H1 (cell line): Measurements from ENCODE around the gene IL6R. TPM values are rescaled to one million over a fixed set of nuclear protein-coding genes. Genes with fewer than 3 reads are reported as not detected.

Experiments used
- CTCF ChIA-PET: fragments of 300-600 bp; sonication (Branson Sonifier 250); formaldehyde crosslinking; loops from one replicate; lab custom pipeline; 2021; ENCODE audit not compliant: partially characterized antibody; lab: Charles Lee
- POLR2A ChIA-PET: fragments of 300-600 bp; sonication (Branson Sonifier 250); formaldehyde crosslinking; loops from one replicate; lab custom pipeline; 2021; ENCODE audit warnings: inconsistent platforms; ENCODE audit not compliant: partially characterized antibody; lab: Charles Lee
- DNase-seq, 2 experiments: peaks; one replicate each; pipeline versions ENCODE4 v3.0.0 to v3.0.0-alpha.2; 2010 to 2022; ENCODE audit warnings: low spot score in 2 of 2, low read depth in 1 of 2, mixed read lengths in 1 of 2
- FAIRE-seq: peaks from 2 replicates; lab custom pipeline; 2011; peaks lifted over from hg19 to GRCh38; lab: Jason Lieb, UNC
- H2AFZ ChIP-seq: 2 replicates; pipeline ENCODE4 v1.8.1; 2012; ENCODE audit warnings: low read length, inconsistent platforms
- H2AK5ac ChIP-seq: 2 replicates; pipeline ENCODE4 v1.6.1; 2013; ENCODE audit warnings: low read depth, low read length
- H2BK120ac ChIP-seq: replicated peaks from 2 replicates; pipeline ENCODE3; 2013; ENCODE audit warnings: low read depth, low read length, inconsistent platforms
- H2BK12ac ChIP-seq: 2 replicates; pipeline ENCODE4 v1.6.1; 2013; ENCODE audit warnings: low read depth, low read length
- H2BK15ac ChIP-seq: 2 replicates; pipeline ENCODE4 v1.6.1; 2013; ENCODE audit warnings: low read length
- H2BK20ac ChIP-seq: 2 replicates; pipeline ENCODE4 v1.6.1; 2013; ENCODE audit warnings: low read length
- H2BK5ac ChIP-seq: 2 replicates; pipeline ENCODE4 v1.6.1; 2013; ENCODE audit warnings: low read depth, low read length
- H3K14ac ChIP-seq: 2 replicates; pipeline ENCODE4 v1.6.1; 2013; ENCODE audit warnings: inconsistent platforms; ENCODE audit not compliant: insufficient read length
- H3K18ac ChIP-seq: 2 replicates; pipeline ENCODE4 v1.6.1; 2013; ENCODE audit warnings: low read length; ENCODE audit errors: extremely low read depth
- H3K23ac ChIP-seq: 2 replicates; pipeline ENCODE4 v1.6.1; 2013; ENCODE audit warnings: inconsistent platforms; ENCODE audit not compliant: insufficient read length
- H3K23me2 ChIP-seq: 2 replicates; pipeline ENCODE4 v1.6.1; 2013; ENCODE audit warnings: low read depth, low read length
- H3K27ac ChIP-seq: 2 replicates; pipeline ENCODE4 v1.6.1; 2011; ENCODE audit warnings: low read depth, low read length, inconsistent platforms
- H3K27me3 ChIP-seq, 4 experiments: replicated peaks in 1 of 4; 1 replicate in 1 of 4; 2 replicates in 3 of 4; pipeline versions ENCODE4 v1.6.1 to v1.8.1; 2011 to 2013; ENCODE audit warnings: low read length in 3 of 4, mild to moderate bottlenecking in 3 of 4, inconsistent platforms in 2 of 4, mixed read lengths in 2 of 4, moderate library complexity in 1 of 4; ENCODE audit not compliant: control insufficient read depth in 3 of 4, insufficient read depth in 3 of 4; ENCODE audit errors: extremely low read depth in 1 of 4
- H3K36me3 ChIP-seq, 4 experiments: 2 replicates each; pipeline versions ENCODE4 v1.6.1 to v1.8.1; 2011 to 2013; ENCODE audit warnings: mild to moderate bottlenecking in 4 of 4, low read length in 3 of 4, moderate library complexity in 2 of 4, control low read depth in 1 of 4, inconsistent platforms in 1 of 4; ENCODE audit not compliant: insufficient read depth in 4 of 4, control insufficient read depth in 2 of 4
- H3K4ac ChIP-seq: replicated peaks from 2 replicates; pipeline ENCODE3; 2013; ENCODE audit warnings: low read length, low read depth, mixed read lengths, inconsistent platforms; ENCODE audit not compliant: insufficient read length
- H3K4me1 ChIP-seq, 4 experiments: replicated peaks in 1 of 4; 1 replicate in 1 of 4; 2 replicates in 3 of 4; pipeline versions ENCODE4 v1.6.1 to v1.8.1; 2011 to 2013; ENCODE audit warnings: low read length in 3 of 4, inconsistent platforms in 2 of 4, mixed read lengths in 1 of 4; ENCODE audit not compliant: insufficient read depth in 4 of 4, control insufficient read depth in 3 of 4
- H3K4me2 ChIP-seq, 2 experiments: 2 replicates each; pipeline versions ENCODE4 v1.6.1 to v1.8.1; 2011 to 2013; ENCODE audit warnings: low read depth in 2 of 2, low read length in 2 of 2, control low read depth in 1 of 2, inconsistent platforms in 1 of 2, mild to moderate bottlenecking in 1 of 2; ENCODE audit not compliant: insufficient read depth in 1 of 2
- H3K4me3 ChIP-seq, 4 experiments: fragments of 200-600, 300-600 bp in 1 of 4; sonication (generic), shearing (Covaris generic), sonication (Bioruptor Twin) in 1 of 4; 2 replicates each; pipeline versions ENCODE4 v1.5.1 to v1.8.1; 2011 to 2016; ENCODE audit warnings: low read length in 4 of 4, low read depth in 3 of 4, control low read depth in 2 of 4, inconsistent platforms in 2 of 4, mild to moderate bottlenecking in 2 of 4, mixed read lengths in 1 of 4, moderate library complexity in 1 of 4; ENCODE audit not compliant: insufficient read depth in 2 of 4; ENCODE audit errors: extremely low read depth in 1 of 4
- H3K56ac ChIP-seq: replicated peaks from 2 replicates; pipeline ENCODE3; 2013; ENCODE audit warnings: low read depth, mild to moderate bottlenecking, mixed read lengths, low read length, inconsistent platforms; ENCODE audit not compliant: insufficient read length
- H3K79me1 ChIP-seq: 2 replicates; pipeline ENCODE4 v1.6.1; 2013; ENCODE audit warnings: low read depth, low read length, control low read depth
- H3K79me2 ChIP-seq, 2 experiments: 2 replicates each; pipeline versions ENCODE4 v1.6.1 to v1.8.1; 2012 to 2013; ENCODE audit warnings: low read length in 2 of 2, mild to moderate bottlenecking in 2 of 2, inconsistent platforms in 1 of 2; ENCODE audit not compliant: insufficient read depth in 2 of 2, control insufficient read depth in 1 of 2
- H3K9ac ChIP-seq, 4 experiments: replicated peaks in 1 of 4; 1 replicate in 1 of 4; 2 replicates in 3 of 4; pipeline versions ENCODE4 v1.6.1 to v1.8.1; 2011 to 2013; ENCODE audit warnings: low read depth in 3 of 4, low read length in 3 of 4, control low read depth in 2 of 4, mild to moderate bottlenecking in 2 of 4, moderate library complexity in 2 of 4, inconsistent platforms in 1 of 4; ENCODE audit errors: extremely low read depth in 1 of 4
- H3K9me3 ChIP-seq, 2 experiments: 2 replicates each; pipeline versions ENCODE4 v1.6.1 to v1.8.1; 2012 to 2013; ENCODE audit warnings: mild to moderate bottlenecking in 2 of 2, moderate library complexity in 2 of 2, control low read depth in 1 of 2, inconsistent platforms in 1 of 2, low read depth in 1 of 2, low read length in 1 of 2, mixed read lengths in 1 of 2; ENCODE audit not compliant: insufficient read depth in 2 of 2
- H4K20me1 ChIP-seq, 2 experiments: replicated peaks in 1 of 2; 2 replicates each; pipeline versions ENCODE3 to v1.8.1; 2011 to 2013; ENCODE audit warnings: inconsistent platforms in 2 of 2, low read length in 2 of 2, mild to moderate bottlenecking in 1 of 2; ENCODE audit not compliant: insufficient read depth in 2 of 2, control insufficient read depth in 1 of 2
- H4K5ac ChIP-seq: 2 replicates; pipeline ENCODE4 v1.6.1; 2013; ENCODE audit warnings: low read length, low read depth, mixed read lengths, inconsistent platforms; ENCODE audit not compliant: insufficient read length
- H4K8ac ChIP-seq: 2 replicates; pipeline ENCODE4 v1.8.0; 2013; ENCODE audit warnings: mild to moderate bottlenecking, moderate library complexity, low read length, inconsistent platforms; ENCODE audit not compliant: insufficient read depth; ENCODE audit errors: extremely low read depth
- H4K91ac ChIP-seq: replicated peaks from 2 replicates; pipeline ENCODE3; 2013; ENCODE audit warnings: low read length, mixed read lengths, inconsistent platforms; ENCODE audit not compliant: insufficient read length
- CHD1 ChIP-seq: IDR thresholded peaks from 2 replicates; pipeline ENCODE4 v1.6.1; 2012; ENCODE audit warnings: low read depth, low read length, improper control_type of control experiment
- JUN ChIP-seq: IDR thresholded peaks from 2 replicates; pipeline ENCODE4 v1.6.1; 2011; ENCODE audit warnings: low read depth, mild to moderate bottlenecking, improper control_type of control experiment, low read length
- KDM4A ChIP-seq: IDR thresholded peaks from one replicate; pipeline ENCODE4 v1.7.1; 2012; ENCODE audit warnings: low read depth, mild to moderate bottlenecking, moderate library complexity, low read length, inconsistent platforms; ENCODE audit not compliant: severe bottlenecking
- RFX5 ChIP-seq: IDR thresholded peaks from 2 replicates; pipeline ENCODE4 v1.6.1; 2011; ENCODE audit warnings: low read depth, low read length, improper control_type of control experiment, borderline replicate concordance
- WGBS, 2 experiments: shearing (Covaris generic) in 1 of 2; methylation state at CpG; one replicate each; pipeline versions ENCODE4 v1.1.6 to v1.1.7; 2013 to 2015; ENCODE audit warnings: low lambda C conversion rate in 2 of 2, mixed read lengths in 2 of 2, inconsistent platforms in 1 of 2, low coverage in 1 of 2, missing lambda C conversion rate in 1 of 2; ENCODE audit not compliant: insufficient replicate concordance in 2 of 2, insufficient coverage in 1 of 2, insufficient read length in 1 of 2; ENCODE audit errors: extremely low coverage in 1 of 2, missing lambda C conversion rate in 1 of 2; 5-methylcytosine and 5-hydroxymethylcytosine counted together
- polyA plus RNA-seq, 7 experiments: library from polyadenylated mRNA; depleted of rRNA in 3 of 7; stranded (reverse) in 5 of 7; unstranded in 2 of 7; fragments of >200 nt in 5 of 7; fragments of 200-250 nt in 2 of 7; gene quantifications; 1 replicate in 5 of 7; 2 replicates in 1 of 7; 4 replicates in 1 of 7; pipeline versions ENCODE4 v1.2.1 to v1.2.3, GENCODE V29; 2011 to 2013; ENCODE audit warnings: missing spikeins in 2 of 7, mixed read lengths in 2 of 7
- total RNA-seq: library from RNA; stranded (reverse); fragmentation: NEBNext Ultra II Directional; extraction: Animal tissue kit (Norgen Biotek cat#: 25700); gene quantifications from 2 replicates; pipeline ENCODE4 v1.2.1, GENCODE V29; 2021

Gene IL6R
- total and polyA plus RNA-seq, 2 of the 8 experiments (the other 6 are each of a cell fraction or from before 2014, with no cell fraction given): 2.3 to 3.0 TPM

- Histone ChIP-seq H3K23ac (no peak overlapping the region), H4K5ac (no peak overlapping the region), H3K4ac (no peak overlapping the region), H3K79me2 (no peaks in the 10 kb centered on the region), H3K9ac (no peak overlapping the region), H3K36me3 (no peaks in the 10 kb centered on the region), H3K4me1 (peaks cover 0 to 4% (median 2%) of the 10 kb centered on the region in 4 experiments; a peak in 4 of 7 replicates), H3K4me2 (no peak overlapping the region), H2AK5ac (no peak overlapping the region), H2BK15ac (no peak overlapping the region), H2BK5ac (no peak overlapping the region), H2BK20ac (no peak overlapping the region), H3K27me3 (no peaks in the 10 kb centered on the region), H3K18ac (no peak overlapping the region), H2BK120ac (no peak overlapping the region), H3K56ac (no peak overlapping the region), H3K23me2 (no peaks in the 10 kb centered on the region), H3K79me1 (no peaks in the 10 kb centered on the region), H2BK12ac (no peak overlapping the region), H3K9me3 (no peaks in the 10 kb centered on the region), H4K91ac (no peak overlapping the region), H3K14ac (no peak overlapping the region), H4K8ac (no peak overlapping the region), H2AFZ (no peak overlapping the region), H4K20me1 (no peaks in the 10 kb centered on the region), H3K27ac (no peak overlapping the region), H3K4me3 (no peak overlapping the region)
- TF ChIP-seq KDM4A (no peak), CHD1 (no peak), JUN (no peak), RFX5 (no peak)
- 78% methylated on average over 8 of the region's 8 CpGs; no CpG with 5 or more reads in 1 of the 2 experiments for WGBS, 2 experiments
- CTCF ChIA-PET: interaction anchor here (0.5 to 4.8 kb wide), 9 partner anchors 15 to 140 kb away, joined by 3 to 30 read pairs (median 5); partner anchors contain the start of genes ATP8B2 and IL6R
- POLR2A ChIA-PET: interaction anchor here (1.0 kb wide), 1 partner anchor 188 kb away, joined by 3 read pairs; no protein-coding TSS in a partner anchor
- FAIRE-seq (no peak), DNase-seq (no peak)
Observed at GRCh38 chr1:154465621-154466195, 60.6 kb downstream of the IL6R start.
